Measurements from ENCODE around the gene MAGI1.

The MAGI1 gene

DNA sequence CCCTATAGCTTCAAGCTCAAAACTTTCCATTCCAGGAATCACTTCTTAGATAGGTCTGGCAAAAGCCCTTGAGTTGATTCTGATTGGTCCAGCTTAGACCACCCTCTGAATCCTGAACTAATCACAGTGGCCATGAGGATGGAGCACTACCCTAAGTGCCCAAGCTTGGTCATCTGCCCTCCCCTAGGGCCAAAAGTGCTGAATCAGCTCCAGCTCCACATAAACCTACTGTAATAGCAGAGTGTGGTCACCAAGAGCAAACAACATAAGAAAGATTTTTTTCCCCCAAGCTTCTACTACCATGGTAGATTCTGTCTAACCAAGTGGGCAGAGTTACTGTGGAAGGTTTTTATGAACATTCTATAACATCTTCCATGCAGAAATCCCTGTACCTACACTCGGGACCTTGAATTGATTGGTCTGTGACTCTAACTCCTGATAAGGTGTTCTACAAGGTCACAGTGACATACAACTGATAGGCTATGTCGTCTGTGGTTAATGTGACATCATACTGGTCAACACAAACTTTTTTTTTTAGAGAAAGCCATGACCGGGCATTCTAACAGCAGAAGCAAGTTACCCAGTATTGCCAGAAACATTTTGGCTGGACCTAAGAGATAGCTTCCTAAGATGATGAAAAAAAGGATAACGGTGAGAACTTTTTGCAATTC lies 320.9 kb downstream of the MAGI1 start:
- no peak for DNase-seq (ENCODE audit: low read depth, low spot score)

DNA sequence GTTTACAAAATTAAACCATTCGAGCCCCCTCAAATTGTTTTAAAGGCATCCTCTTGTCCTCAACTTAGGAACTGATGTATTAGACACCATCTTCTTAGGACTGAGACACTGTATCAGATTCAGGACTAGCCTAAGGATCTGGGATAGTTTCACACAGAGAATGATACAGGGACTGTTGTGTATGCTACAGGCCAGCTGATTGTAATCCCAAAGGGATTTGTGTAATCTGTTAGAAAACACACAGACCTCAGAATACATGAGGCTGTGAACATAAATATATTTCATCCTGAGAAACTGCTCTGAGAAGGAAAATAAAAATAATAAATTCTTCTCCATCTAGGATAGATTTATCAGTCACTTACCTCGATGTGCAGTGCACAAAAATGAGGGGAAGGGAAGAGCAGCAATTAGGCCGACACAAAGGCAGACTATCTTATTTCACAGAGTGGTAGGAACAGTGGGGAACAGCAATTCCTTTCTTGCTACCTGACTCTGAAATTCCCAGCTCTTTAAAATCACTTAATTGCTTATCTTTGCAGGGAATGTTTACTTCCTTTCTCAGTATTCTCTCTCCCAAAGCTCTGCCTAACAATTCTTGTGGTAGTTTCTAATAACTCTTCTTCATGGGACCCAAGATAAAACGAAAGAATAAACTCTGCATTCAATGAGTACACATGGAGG lies 322.5 kb downstream of the MAGI1 start:
- no peak for DNase-seq (ENCODE audit: low read depth, low spot score)

DNA sequence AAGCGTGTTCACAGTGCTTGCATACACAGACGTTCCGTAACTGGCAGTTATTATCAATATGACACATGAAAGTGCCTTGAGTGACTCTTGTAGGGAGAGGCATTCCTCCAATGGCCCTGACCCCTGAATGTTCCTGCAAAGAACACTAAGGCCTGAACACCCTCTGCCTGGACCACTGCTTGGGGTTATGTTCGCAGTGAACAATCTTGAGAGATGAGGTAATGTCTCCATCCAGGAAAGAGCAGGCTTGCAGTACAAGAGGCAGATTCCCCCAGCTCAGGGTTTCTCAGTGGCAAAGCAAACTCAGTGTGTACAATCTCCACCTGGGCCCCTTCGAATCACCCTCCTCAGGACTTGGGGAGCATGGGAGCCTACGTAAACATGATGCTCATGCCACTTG lies 324.6 kb downstream of the MAGI1 start:
- DNase-seq (ENCODE audit: low read depth, low spot score): peak; percentile 75

DNA sequence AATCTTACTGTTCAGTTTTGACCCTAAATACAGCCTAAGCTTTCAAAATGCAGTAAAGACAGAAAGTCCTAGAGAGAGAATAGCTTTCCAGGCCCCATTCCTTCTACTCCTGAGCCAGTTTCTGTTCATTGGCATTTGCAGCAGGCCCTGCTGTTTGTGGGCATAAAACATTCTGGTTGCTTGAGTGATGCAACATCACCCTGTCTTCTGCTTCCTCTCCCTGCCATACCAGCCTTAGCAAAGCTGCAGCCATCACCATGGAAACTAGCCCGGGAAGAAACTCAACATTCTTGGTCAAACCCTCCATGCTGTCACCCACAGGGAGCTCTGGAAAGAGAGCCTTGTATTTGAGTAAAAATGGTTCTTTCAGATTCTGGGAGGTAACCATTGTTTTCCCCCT lies 325.7 kb downstream of the MAGI1 start:
- DNase-seq (ENCODE audit: low read depth, low spot score): peak; percentile 89

DNA sequence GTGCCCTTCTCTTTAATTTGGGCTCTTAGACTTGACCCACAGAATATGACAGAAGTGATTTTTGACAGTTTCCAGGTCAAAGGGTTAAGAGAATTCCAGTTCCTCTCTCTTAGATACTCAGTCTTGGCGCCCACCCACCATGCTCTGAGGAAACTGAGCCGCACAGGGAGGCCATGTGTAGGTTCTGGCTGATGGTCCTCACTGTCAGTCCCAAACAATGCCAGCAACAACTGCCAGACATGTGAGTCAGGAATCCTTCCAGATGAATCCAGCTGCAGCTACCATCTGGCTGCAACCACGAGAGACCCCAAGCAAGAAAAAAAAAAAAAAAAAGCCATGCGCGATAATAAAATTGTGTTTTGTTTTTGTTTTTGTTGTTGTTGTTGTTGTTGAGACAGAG lies 326.6 kb downstream of the MAGI1 start:
- DNase-seq (ENCODE audit: low read depth, low spot score): no peak

DNA sequence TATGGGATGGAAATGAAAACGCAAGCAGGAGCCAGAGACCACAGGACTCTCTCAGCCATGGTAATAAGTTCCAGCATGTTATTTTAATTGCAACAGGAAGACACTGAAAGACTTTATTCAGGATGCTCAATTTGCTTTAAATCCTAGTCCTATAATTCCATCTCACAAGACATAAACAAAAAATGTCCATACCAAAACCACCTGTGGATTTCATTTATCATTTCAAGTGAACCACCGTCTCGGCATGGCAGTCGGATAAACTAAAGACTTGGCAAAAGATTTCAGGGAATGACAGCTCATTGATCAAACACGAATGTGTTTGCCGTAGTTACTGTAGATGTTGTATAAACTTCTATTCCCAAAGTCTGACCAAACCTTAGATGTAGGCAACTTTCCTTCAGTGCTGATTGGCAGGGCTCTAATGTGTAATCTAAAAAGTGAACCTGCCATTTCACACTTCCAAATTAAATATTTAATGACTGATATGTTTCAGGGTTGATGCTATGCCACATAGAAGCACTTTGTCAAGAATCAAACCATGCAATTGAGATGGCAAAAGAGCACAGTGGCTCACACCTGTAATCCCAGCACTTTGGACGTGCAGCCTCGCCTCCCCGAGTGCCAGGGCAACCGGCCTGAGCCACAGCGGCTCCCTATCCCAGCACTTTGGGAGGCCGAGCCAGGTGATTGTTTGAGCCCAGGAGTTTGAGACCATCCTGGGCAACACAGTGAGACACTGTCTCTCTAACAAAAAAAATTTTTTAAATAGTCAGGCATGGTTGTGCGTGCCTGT lies 331.7 kb downstream of the MAGI1 start:
- peak; percentile 45 for DNase-seq (ENCODE audit: low read depth, low spot score)

DNA sequence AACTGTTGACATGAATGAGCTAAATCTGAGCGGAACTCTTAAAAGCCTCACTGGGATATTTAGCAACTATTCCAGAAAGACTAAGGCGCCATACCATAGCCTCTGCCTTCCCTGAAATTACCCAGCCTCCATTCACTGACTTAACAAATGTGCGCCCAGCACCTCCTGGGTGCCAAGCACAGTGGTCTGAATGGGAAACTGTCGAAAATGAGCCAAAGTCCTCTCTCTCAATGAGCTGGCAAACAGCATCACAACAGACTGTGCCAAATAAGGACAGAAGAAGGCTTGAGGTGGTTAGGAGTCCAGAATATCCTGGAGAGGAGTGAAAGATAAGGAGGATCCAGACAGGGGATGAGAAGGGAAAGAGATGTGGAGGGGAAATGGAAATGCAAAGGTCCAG lies 332.4 kb downstream of the MAGI1 start:
- no peak for DNase-seq (ENCODE audit: low read depth, low spot score)

DNA sequence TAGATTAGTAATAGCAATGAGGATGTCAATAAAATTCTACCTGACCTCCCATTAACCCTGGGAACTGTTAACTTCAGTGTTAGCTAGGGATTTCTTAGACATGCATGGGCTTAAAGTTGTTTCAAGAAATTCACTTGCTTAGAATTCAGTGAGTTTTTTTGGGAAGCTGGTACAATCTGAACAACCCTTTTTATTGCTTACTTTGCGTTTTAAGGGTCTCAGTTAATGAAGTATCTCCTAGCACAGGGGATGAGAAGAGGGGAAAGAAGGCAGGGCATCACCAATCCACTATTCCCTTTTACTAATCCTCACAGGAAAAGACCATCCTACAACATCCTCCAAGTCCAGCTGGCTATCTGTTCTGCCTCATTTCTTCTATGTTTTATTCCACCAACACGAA lies 334.9 kb downstream of the MAGI1 start:
- DNase-seq (ENCODE audit: low read depth, low spot score): no peak

DNA sequence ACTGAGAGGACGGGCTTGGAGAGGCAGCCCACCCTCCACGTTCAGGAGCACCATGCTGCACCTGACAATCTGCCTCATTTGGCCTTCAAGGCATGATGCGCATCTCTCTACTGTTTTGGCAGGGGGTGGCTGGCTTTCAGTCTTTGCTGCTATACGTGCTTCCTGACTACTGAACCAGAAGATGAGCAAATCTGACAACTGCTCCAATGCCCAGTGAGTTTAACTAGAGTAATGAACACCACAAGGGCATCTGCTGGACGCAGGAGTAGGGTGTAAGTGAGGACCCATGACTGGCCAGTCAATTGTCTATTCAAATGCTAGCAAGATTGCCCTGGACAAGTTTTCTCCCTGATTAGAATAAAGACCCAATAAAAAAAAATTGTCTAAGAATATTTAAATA lies 335.7 kb downstream of the MAGI1 start:
- DNase-seq (ENCODE audit: low read depth, low spot score): no peak

DNA sequence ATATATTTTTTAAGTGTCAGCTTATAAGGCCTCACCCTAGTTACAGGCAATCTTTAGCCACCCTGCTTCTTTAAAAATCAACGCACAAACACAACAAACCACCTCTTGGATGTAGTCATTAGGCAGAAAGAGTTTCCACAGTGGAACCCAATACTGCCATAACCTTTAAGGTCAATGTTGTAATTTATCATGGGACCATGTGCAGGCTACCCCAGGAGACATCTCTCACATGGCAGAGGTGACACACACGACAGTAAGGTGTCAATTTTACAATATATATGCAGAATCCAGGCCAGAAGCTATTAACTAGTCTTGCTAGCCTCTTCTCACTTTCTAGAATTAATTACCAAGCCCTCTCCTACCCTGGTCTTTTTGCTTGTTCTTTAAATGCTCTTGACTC lies 336.5 kb downstream of the MAGI1 start:
- no peak for DNase-seq (ENCODE audit: low read depth, low spot score)

DNA sequence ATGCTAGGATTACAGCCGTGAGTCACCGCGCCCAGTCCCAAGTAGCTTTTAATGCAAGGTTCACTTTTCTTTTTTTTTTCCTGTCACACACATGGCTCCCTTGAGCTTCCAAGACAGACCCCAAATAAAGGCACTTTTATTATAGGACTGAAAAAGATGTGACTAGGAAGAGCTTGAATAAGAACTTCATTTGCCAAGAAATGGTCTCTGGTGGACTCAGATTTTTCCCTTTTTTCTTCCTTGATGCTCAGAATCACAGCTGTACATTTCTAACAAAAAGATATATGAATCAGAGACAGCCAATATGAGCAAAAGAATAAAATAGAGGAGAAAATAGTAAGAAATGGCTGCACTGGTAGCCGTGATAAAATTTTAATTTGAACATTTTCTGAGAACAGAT lies 337.2 kb downstream of the MAGI1 start:
- DNase-seq (ENCODE audit: low read depth, low spot score): no peak

DNA sequence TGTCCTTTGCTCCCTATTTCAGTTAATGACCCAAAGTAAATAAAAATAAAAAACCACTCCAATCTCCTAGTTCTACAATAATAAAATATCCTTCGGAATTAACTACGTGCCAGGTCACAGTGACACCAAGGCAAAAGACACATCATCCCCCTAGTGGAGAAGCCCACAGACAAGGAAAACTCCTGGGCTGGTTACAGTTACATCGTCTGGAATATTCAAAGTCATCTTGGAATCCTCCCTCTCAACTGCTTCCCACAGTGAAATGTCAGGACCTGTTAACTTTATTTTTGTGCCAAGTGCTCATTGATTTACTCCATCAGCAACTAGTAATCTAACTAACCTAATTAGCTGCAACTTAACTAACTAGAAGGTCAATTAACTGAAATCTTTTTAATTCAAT lies 349.3 kb downstream of the MAGI1 start:
- no peak for DNase-seq (ENCODE audit: low read depth, low spot score)

DNA sequence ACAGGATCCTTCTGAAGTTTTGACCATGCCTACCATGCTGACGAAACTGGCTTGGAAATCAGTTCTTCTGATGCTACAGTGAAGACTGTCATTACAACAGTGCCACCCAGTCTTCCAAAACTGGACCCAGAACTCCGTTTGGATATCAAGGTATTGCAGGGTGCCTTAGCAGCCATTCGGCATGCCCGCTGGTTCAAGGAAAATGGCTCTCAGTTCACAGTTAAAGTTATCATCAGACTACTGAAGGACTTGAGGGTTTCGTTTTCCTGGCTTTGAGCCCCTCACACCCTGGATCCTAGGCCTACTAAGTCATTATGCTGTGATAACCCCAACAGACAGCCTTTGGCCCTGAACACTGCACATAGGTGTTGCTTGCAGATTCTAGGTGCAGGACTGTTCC lies 351.0 kb downstream of the MAGI1 start:
- no peak for DNase-seq (ENCODE audit: low read depth, low spot score)

DNA sequence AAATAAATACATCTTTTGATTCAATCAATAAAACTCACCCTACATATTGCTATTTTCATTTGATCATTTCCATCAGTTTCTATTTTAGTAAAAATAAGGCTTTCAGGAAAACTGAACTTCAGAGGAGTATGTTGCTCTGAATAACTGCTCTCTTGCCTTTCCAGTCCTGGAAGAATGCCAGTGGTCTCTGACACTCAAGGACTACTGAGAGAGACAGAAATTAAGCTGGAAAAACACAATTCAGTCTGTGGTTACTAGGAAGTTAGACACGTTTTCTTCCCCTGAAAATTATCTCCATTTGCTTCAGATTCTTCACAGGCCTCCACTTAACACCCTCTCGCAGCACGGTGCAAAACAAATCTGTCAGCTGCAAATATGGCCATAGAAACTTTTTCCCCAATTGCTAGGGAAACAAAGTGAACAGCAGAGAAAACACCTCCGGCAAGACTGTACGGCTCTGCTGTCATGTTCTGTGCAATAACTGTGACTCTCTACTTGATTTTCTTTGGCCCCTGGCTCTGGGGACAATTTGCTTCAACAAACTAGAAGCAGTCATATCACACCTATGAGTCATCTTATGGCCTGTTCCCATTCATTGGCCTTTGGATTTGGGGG lies 353.0 kb downstream of the MAGI1 start:
- peak; percentile 79 for DNase-seq (ENCODE audit: low read depth, low spot score)

DNA sequence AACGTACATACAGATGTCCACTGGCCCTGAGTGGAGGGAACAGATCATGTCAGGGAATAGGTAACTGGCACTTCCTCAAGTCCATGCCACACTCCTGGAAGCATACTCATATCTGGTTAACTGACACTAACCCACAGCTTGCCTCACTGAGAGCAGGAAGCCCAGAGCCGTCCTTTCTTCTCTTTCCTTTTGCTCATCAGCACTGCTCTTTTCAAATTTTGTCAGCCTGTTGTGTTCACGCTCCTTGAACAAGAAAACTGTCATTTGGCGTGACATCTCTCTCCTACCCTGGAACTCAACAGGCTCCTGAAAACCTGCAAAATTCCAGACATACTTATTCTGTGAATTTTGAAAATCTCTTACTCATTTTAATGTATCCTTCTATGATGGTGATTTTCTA lies 360.2 kb downstream of the MAGI1 start:
- no peak for DNase-seq (ENCODE audit: low read depth, low spot score)

DNA sequence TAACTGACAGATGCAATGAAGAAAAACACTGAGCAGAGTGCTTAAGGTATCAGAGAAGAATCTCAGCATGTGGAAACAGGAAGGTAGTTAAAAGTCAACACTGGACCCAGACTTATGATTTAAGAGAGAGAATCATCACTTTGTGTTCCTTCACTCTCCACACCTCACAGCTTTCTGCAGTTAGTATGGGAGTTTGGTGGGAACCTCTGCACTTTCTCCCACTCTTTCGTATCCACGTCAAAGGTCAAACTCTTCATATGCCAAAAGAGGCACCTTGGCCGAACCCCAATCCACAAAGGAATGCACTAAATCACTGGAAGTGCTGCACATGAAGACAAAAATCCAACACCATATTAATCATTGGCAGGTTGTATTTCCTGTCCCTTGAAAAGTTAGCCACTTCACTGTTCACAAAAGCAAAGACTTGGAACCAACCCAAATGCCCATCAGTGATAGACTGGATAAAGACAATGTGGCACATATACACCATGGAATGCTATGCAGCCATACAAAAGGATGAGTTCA lies 361.2 kb downstream of the MAGI1 start:
- DNase-seq (ENCODE audit: low read depth, low spot score): no peak

DNA sequence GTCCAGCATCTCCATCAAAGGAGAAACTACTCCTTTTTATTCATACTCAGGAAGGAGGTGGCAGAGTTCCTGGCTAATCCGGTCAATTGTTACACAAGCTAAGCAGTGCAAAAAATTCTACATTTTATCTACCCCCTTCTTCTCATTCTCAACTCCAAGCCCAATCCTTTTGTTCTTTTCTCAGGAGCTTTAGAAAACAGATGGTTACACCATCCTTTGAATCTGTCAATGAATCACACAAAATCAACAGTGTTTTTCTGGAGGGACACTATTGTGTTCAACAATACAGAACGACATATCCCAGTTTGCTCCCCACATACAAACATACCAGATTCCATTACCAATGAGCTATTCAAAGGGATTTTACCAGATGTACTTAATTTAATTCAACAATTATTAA lies 362.1 kb downstream of the MAGI1 start:
- no peak for DNase-seq (ENCODE audit: low read depth, low spot score)

DNA sequence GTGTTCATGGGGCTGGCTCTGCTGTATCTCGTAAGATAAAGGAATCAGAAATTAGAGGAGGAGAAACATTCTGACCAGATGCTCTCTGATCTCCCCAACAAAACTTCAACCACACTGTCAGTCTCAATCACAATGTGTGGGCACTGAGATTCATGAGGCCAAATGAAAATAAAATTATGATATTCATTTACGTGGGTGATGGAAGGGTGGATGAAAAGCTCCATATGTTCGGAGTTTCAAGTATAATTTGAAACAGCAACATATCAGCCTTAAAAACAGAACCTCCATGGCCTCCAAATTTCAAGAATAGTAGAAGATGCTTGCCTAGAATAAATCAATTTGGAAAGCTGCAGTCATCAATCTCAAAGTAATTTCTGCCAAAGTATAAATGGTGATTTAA lies 363.7 kb downstream of the MAGI1 start:
- DNase-seq (ENCODE audit: low read depth, low spot score): no peak

DNA sequence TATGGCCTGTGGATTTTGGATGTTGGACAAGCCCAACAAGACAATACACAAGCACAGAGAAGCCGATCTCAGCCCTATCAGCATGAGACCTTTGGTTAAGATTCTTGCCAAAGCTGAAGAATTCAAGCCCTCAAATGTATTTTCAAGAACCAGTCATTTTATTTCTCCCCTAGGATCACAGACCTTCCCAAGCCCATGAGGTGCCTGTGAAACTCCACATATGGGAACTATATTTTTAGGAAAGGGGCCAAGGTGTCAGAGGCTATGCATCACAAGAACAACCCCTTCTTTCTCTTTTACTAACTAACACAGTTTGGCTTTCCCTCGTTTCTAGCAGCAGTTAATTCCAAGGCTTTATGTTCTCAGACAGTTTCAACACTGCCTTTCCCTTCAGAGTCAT lies 364.5 kb downstream of the MAGI1 start:
- DNase-seq (ENCODE audit: low read depth, low spot score): no peak

DNA sequence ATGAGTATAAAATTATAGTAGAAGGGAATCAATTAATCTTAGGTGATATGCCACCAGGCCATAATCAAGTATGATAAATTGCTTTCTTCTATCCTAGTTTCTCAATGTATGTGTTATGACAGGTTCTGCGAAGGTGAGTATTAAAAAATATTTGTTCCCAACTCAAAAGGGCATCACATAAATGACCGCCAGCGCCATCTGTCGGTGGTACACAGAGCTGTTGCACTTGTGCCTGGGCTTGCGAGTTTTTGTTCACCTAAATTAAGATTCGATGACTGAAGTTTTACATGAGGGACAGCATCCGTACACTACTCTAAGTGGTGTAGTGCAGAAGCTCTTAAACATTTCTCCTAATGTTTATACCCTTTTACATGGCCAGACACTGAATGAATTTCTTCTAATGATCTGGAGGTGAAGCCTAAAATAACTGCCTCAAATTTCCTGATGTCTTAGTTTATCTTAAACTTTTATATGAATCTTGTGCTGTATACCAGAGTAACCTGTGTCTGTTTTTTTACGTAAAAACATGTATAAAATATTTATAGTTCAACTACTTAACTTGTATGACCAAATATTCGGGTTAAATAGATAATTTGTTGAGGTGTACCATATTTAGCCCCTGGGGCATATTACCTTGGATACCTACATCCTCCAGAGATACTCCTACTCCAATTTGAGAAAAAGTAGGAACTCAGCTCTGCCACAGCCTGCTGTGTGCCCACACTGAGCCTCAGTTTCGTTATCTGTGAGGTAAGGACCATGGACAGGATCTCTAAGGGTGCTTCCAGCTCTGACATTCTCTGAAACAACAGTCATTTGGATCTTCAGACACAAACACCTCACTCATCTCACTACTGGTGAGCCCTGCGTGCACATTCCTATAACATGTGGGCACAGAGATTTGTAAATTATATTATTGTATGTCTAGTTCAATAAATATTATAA lies 365.6 kb downstream of the MAGI1 start:
- DNase-seq (ENCODE audit: low read depth, low spot score): peak; percentile 62

DNA sequence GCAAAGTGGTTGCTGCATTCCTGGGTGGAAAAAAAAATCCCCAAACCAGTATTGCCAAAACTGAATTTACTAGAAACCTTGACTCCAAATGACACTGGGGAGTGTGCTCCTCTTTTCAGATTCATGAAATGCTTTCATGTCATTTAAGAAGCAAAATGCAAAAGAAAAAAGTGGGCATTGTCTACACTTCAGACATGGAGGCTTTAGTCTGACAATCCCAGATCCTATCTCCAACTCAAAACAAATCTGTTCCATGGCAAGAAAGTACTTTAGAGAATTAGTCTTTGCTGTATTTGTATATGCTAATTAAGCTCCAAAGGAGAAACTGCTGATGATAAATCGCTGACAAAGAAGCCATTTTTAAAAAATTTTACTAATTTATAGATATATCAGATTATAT lies 366.7 kb downstream of the MAGI1 start:
- DNase-seq (ENCODE audit: low read depth, low spot score): no peak

Measured in astrocyte of the hippocampus (primary cell).